Umbilical cord (tissue), 2 donors: ENCODE data around the gene YWHAE. TPM values are rescaled to one million over a fixed set of nuclear protein-coding genes. Genes with fewer than 3 reads are reported as not detected.
"Not testable (repeated sequence)": the region's sequence is repeated elsewhere in the genome, so short reads cannot be mapped to it uniquely, and the experiment has no call there.

Experiments
- DNase-seq: peaks from one replicate; pipeline ENCODE4 v3.0.0-alpha.2; 2015; ENCODE audit warnings: low spot score
- total RNA-seq: library from RNA; depleted of rRNA; stranded (reverse); fragments of >200 nt; gene quantifications from one replicate; pipeline ENCODE4 v1.2.3, GENCODE V29; 2014; ENCODE audit warnings: low replicate concordance; ENCODE audit not compliant: insufficient read depth

YWHAE gene
- total RNA-seq = 182 TPM

DNA sequence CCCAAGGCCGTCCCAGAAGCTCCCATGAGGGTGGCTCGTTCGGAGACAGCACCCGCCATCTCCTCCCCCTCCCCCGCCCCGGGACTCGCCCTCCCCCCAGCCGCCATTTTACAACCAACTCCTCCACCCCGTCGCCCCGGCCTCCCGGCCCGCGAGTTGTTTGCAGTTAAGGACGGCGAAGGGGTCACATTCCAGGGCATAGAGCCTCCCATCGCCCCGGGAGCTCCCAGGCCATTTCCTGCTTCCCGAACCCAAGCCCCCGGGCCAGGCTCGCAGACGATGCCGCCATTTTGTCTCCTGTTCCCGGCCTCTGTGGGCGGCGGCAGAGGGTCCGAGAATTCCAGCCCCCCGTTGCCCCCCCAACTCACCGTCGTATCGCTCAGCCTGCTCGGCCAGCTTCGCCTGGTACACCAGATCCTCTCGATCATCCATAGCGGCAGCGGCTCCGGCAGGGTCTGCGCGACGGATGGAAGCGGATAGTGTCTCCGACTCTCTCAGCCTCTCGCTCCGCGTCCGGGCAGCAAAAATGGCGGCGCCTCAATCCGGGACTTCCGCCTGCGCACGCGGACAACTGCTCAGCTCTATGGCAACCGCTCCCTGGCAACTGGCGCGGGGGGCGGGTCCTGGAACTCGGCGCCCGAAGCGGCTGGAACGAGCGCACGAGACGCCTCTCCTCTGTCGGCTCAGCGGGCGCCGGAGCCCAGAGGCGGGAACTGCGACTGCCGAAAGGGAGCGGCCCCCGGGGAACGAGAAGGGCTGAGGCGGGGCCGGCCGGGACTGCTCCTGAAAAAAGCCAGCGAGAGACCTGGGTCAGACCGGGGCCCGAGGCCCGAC is at the start of gene YWHAE:
YWHAE (minus strand) TSS at position 544 of the 834 bp plus-strand sequence; CDS start at position 432, 112 bp downstream.
- peak; percentile 99 for DNase-seq

DNA sequence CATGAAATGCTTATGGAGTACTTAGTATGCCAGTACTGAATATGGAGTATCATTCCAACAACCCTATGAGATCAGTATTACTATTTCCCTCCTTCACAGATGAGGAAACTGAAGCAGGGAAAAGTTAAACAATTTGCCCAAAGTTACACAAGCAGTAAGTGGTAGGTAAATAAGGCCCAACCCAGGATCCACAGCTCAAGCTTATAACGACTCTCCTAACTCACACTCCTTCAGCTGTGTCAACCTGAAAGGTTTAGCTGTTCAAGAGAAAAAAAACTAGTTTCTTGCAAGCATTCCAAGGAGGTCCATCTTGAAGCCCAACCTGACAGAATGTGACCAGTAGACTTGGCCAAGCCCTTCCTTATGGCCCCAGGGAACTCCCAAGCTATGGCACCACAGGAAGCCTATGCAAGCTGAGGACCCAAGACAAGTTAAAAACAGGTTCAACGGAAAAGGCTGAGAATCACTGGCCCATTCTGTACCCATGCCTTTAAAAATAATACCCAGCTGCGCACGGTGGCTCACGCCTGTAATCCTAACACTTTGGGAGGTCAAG is 49.5 kb upstream of the YWHAE start:
- no peak for DNase-seq

DNA sequence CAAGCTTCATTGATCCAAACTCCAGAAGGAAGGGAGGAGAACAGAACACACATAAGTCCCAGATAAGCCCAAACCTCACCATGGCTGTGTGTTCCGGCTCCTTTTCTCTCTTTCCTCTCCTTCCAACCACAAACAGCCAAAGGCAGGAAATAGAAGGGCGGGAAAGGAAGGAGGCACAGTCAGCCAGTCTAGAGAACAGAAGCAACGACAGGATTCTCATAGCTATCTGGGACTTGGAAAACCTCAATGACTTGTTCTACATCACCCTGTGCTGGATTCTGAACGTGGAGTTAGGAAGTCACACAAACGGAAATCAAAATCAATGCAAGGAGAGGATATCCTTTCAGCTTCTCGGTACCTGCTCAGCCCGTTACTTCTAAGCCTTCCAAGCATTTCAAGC is 47.0 kb upstream of the YWHAE start:
- no peak for DNase-seq

DNA sequence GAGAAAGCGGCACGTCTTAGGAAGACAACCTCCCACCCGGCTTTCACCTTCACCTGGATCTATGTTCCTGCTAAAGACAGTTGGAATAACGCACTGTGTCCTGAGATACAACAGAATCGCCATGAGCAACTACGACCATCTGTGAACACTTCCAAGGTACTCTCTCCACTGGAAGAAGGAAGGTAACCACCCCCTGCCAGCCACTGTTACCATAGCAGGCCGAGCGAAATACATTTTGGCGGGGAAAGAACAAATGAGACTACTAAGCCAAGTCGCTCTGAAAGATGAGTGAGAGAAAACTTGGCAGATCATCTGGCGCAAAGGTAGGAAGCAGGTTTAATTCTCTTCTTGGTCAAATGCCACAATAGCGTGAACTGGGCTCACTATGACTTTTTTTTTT is 46.2 kb upstream of the YWHAE start:
- no peak for DNase-seq

DNA sequence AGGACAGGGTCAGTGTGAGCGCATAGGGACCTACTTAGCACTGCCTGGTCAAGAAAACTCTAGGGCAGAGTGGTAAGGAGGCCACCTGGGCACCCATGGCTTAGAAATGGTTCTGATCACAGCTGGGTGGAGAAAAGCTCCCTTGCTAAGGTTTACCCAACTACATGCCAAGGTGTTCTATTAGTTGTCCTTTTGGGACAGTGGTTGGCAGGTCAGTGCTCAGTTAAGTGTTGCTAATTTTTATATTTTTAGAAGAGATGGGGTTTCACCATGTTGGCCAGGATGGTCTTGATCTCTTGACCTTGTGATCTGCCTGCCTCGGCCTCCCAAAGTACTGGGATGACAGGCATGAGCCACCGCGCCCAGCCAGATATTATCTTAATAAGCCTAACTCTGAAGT is 45.7 kb upstream of the YWHAE start:
- not testable (repeated sequence) for DNase-seq

DNA sequence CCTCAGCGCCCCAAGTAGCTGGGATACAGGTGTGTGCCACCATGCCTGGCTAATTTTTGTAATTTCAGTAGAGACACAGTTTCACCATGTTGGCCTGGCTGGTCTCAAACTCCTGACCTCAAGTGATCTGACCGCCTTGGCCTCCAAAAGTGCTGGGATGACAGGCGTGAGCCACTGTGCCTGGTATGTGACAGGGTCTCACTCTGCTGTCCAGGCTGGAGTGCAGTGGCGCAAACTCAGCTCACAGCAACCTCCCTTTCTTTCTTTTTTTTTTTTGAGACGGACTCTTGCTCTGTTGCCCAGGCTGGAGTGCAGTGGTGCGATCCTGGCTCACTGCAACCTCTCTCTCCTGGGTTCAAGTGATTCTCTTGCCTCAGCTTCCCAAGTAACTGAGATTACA is 42.7 kb upstream of the YWHAE start:
- not testable (repeated sequence) for DNase-seq

DNA sequence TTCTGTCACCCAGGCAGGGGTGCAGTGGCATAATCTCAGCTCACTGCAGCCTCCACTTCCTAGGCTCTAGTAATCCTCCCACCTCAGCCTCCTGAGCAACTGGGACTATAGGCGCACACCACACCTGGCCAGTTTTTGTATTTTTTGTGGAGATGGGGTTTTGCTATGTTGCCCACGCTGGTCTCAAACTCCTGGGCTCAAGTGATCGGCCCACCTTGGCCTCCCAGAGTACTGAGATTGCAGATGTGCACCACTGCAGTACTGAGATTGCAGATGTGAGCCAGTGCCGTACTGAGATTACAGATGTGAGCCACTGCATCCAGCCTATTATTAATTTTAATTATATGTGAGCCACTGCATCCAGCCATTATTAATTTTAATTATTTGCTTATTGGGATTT is 42.2 kb upstream of the YWHAE start:
- no peak for DNase-seq

DNA sequence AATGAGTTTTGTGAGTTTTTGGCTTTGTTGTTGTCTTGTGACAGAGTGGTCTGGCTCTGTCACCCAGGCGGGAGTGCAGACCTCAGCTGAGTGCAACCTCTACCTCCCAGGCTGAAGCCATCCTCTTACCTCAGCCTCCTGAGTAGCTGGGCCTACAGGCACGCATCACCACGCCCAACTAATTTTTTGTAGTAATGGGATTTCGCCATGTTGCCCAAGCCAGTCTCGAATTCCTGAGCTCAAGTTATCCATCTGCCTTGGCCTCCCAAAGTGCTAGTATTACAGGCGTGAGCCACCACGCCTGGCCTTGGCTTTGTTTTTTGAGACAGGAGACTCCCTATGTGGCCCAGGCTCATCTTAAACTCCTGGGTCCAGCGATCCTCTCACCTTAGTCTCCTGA is 40.9 kb upstream of the YWHAE start:
- no peak for DNase-seq

DNA sequence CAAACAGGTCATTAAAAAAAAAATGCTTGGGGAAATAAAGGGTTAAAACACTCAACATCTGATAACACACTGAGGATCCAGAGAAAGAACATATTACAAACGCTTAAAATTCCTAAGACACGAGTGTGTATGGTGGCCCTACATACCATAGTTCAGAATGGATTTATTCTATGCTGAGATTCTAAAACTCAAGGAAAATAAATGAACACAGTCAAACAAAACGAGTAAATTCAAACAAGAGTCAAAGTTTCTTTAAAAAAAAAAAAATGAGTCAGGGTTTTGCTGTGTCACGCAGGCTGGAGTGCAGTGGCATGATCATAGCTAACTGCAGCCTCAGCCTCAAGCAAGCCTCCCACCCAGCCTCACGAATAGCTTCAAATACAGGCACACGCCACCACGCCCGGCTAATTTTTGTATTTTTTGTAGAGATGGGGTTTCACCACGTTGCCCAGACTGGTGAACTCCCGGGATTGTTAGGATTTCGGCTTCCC is 38.6 kb upstream of the YWHAE start:
- peak; percentile 33 for DNase-seq

DNA sequence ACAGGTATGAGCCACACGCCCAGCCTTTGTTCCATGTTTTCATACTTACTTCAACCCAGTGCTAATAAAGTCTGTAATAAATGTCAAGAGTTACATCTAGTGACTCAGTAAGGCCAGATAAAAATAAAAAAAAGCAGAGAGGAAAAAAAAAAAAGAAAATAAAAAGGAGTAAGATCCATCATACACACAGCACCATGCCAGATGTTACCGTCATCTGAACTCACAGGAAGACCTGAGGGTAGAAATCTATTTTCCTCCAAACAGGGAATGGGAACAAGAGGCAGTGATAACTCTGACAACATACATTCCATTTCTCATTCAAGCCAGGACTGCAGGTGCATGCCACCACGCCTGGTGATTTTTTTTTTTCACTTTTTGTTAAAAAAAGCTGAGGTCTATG is 35.3 kb upstream of the YWHAE start:
- DNase-seq = no peak

DNA sequence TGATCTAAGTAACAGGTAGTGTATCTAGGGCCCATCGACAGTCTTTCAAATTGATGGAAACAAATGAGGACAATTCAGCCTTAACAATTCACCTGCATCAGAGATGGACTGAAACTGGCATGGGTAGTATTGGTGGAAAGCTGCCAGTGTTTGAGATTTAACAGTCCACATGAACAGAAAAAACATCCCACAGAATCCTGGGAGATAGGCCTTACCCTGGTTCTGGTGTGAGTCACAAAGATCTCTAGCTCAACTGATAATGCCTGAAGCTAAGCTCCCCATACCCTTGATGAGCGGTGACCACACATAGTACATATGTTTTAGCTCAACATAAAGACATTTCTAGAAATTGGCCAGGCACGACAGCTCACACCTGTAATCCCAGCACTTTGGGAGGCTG is 34.1 kb upstream of the YWHAE start:
- DNase-seq = peak; percentile 73

DNA sequence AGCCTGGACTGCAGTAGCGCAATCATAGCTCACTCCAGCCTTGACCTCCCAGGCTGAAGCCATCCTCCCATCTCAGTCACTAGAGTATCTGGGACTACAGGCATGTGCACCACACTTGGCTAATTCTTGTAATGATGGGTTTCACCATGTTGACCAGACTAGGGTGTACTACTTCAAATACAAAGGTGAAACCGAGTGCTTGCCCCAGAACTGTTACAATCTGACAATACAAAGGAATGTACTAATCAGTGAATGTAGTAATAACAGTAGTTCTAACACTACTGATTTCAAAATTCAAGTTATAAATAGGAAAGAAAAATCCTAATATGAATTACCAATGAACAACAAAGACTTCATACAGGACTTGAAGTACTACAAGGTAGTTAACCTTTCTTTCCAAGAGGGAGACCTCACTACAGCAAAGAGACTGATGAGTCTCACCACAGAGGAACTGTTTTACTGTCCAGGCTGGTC is 31.6 kb upstream of the YWHAE start:
- no peak for DNase-seq

DNA sequence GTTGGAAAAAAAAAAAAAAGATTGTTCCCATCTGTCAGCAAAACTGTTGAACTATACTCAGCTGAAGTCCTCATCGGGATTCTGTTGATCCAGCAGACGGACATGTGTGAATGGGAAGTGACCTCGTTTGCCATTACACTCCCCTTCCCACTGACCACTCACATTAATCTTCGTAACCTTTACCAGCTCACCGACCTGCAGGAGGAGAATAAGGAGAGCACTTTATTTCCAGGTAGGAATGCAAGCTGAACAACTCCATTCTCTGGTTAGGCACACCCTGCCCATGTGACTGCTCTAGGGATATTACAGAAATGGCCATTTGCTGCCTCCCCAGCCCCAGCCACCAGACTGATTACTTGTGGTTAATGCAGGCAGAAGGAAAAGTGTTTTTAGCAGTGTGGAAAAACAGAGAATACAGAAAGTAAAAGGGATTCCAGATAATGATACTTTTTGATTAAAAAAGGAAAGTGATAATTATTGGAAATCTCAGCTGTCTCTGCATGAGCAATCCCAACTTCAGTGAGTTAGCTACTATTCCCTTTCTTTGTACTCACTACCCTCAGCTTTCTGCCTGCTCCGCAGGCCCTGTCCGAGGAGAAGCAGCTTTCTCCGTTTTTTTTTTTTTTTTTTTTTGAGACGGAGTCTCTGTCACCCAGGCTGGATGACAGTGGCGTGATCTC is 23.6 kb upstream of the YWHAE start:
- DNase-seq = no peak

DNA sequence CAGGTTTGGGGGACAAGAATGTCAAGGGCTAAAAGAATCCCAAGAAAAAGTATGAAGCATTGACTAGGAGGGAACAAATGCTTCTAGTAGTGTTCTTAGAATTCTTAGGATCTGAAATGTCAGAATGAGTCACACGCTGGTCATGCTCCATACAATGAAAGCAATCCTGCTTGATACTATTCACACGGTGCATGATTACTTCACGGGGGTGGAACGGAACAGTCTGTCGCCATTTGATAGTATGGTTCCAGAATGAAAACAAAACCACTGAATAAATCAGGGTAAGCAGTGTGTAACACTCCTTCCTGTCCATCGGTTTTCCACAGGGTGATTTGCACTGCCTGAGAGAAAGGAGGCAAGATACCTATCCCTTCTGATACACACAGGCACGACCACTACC is 22.9 kb upstream of the YWHAE start:
- DNase-seq = no peak

DNA sequence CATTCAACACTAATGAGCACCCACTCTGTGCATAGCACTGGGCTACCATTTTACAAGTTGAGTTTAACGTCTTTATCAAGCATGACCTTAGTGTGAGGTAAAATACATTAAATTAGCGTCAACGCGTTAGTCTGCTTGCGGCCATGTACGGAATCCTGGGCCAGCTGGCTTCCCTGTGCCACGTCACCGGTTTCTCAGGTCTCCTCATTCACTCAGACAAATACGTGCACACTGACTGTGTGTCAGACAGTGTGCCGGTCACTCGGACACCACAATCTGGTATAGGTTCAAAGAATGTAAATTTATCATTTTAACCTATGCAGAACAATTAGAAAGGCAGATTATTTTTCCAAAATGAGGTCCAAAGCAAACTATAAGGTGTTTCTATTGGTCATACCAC is 21.4 kb upstream of the YWHAE start:
- DNase-seq = no peak

DNA sequence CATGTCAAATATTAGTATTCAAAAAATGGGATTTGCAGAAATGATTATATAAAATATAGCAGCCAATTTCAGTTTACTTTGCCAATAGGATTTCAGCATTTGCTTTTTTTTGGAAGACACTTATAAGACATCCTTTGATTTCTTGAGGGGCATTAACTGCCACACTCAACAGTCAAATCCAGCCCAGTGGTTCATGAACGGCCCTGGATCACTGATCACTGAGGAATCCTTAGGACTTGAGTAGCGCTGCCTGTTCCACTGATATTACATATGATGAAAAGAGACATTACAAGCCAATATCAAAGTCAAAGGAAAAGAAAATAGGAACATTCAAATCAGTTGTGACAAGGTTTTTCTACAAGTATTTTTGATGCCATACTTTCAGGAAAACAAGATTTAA is 21.0 kb upstream of the YWHAE start:
- DNase-seq = no peak

DNA sequence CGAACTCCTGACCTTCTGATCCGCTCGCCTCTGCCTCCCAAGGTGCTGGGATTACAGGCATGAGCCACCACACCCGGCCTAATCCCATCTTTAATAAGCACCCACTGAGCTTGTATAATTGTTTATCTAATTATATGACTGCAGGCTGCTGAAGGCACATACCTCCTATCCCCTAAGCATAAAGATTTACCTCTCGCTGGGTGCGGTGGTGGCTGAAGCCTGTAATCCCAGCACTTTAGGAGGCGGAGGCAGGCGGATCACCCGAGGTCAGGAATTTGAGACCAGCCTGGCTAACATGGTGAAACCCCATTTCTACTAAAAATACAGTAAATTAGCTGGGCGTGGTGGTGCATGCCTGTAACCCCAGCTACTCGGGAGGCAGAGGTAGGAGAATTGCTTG is 20.1 kb upstream of the YWHAE start:
- no peak for DNase-seq

DNA sequence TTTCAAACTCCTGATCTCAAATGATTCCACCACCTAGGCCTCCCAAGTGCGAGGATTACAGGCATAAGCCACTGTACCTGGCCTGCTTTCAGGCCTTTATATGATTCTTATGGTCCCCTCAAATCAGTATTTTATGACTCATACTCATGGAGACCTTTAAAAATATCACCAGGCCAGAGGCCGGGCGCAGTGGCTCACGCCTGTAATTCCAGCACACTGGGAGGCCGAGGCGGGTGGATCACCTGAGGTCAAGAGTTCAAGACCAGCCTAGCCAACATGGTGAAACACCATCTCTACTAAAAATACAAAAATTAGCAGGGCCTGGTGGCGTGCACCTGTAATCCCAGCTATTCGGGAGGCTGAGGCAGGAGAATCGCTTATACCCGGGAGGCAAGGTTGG is 18.5 kb upstream of the YWHAE start:
- DNase-seq = not testable (repeated sequence)

DNA sequence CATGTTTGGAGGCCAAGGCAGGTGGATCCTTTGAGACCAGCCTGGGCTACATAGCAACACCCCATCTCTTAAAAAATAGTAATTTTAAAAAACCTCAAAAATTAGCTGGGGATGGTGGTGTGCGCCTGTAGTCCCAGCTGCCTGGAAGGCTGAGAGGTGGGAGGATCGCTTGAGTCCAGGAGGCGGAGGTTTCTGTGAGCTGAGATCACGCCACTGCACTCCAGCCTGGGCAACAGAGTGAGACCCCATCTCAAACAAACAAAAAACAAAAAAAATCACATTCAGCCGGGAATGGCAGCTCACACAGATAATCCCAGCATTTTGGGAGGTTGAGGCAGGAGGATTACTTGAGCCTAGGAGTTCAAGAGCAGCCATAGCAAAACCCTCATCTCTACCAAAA is 16.4 kb upstream of the YWHAE start:
- DNase-seq = no peak

DNA sequence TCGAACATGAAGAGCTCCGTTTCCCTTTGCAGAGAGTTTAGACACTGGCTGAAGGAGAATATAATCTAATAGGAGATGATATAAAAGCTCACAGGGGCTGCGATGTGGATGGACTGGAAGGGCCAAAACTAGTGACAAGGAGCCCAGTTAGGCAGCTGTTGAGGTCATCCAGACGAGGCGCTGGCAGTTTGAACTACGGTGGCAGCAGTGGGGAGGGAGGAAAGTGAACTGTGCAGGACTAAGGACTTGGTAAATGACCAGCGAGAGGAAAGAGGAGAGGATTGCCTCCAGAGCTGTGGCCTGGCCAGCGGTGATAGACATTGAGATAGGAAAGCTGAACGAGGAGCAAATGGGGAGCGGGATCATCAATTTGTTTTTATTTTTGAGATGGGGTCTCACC is 14.6 kb upstream of the YWHAE start:
- no peak for DNase-seq

DNA sequence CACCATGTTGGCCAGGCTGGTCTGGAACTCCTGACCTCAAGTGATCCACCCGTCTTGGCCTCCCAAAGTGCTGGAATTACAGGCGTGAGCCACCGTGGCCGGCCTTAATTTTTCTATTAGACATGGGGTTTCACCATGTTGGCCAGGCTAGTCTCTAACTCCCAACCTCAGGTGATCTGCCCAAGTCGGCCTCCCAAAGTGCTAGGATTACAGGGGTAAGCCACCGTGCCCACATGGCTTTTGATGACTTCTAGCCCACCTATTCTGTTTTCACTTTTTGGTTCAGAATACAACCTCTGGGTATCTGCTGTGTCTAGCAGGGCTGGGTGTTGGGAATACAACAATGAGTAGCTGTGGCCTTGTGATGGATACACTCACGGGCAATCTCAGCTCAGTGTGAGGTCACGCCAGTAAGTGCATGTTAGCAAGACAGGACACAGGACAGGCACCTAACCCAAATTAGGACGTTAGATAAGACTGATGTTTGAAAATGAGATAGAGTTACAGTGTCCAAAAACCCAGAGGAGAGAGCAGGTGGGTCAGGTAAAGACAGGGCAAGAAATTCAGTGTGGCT is 14.1 kb upstream of the YWHAE start:
- DNase-seq = no peak

DNA sequence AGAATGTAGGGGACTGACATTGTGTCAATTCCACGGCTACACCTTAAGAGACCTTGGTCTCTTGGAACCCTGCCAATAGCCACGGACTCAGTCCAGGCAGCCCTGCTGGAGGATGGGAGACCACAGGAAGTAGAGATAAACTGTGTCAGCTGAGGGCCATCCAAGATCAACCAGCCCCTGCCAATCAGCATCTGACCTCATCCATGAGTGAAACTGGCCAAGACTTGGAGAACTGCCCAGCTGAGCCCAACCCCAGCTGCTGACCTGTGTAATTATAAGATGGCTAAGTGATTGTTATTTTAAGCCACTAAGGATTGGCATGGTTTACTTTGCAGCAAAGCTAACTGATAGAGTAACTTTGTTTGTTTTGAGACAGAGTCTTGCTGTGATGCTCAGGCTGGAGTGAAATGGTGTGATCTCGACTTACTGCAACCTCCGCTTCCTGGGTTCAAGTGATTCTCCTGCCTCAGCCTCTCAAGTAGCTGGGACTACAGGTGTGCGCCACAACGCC is 13.3 kb upstream of the YWHAE start:
- peak; percentile 19 for DNase-seq
